Karpas-422 (cell line): ENCODE data around the gene CLCF1. TPM values are rescaled to one million over a fixed set of nuclear protein-coding genes. Genes with fewer than 3 reads are reported as not detected.

Experiments
- DNase-seq: peaks from one replicate; pipeline ENCODE4 v3.0.0-alpha.2; 2015
- H2AFZ ChIP-seq: fragments of 200-600 bp; sonication (generic); 2 replicates; pipeline ENCODE4 v1.6.1; 2014; ENCODE audit warnings: antibody characterized with exemption, low read length, mixed read lengths
- H3K27ac ChIP-seq: fragments of 200-600 bp; sonication (generic); 2 replicates; pipeline ENCODE4 v1.5.1; 2014; ENCODE audit warnings: mild to moderate bottlenecking, low read length, moderate library complexity
- H3K27me3 ChIP-seq: fragments of 200-600 bp; sonication (generic); 2 replicates; pipeline ENCODE4 v1.6.1; 2014; ENCODE audit warnings: low read length, mixed read lengths
- H3K36me3 ChIP-seq: fragments of 200-600 bp; sonication (generic); 2 replicates; pipeline ENCODE4 v1.6.1; 2014; ENCODE audit warnings: low read length, mixed read lengths; ENCODE audit not compliant: insufficient read depth
- H3K4me1 ChIP-seq: fragments of 200-600 bp; sonication (generic); 2 replicates; pipeline ENCODE4 v1.6.1; 2014; ENCODE audit warnings: mild to moderate bottlenecking, low read length, mixed read lengths
- H3K4me2 ChIP-seq: fragments of 200-600 bp; sonication (generic); 2 replicates; pipeline ENCODE4 v1.6.1; 2014; ENCODE audit warnings: low read length, low read depth, mild to moderate bottlenecking; ENCODE audit not compliant: poor library complexity, severe bottlenecking
- H3K4me3 ChIP-seq: fragments of 200-600 bp; sonication (generic); 2 replicates; pipeline ENCODE4 v1.5.1; 2014; ENCODE audit warnings: mild to moderate bottlenecking, antibody characterized with exemption, low read length, mixed read lengths
- H3K79me2 ChIP-seq: fragments of 200-600 bp; sonication (generic); 2 replicates; pipeline ENCODE4 v1.6.1; 2014; ENCODE audit warnings: mild to moderate bottlenecking, low read length, mixed read lengths
- H3K9ac ChIP-seq: fragments of 200-600 bp; sonication (generic); 2 replicates; pipeline ENCODE4 v1.6.0; 2014; ENCODE audit warnings: low read length
- H3K9me2 ChIP-seq: fragments of 200-600 bp; sonication (generic), shearing (Covaris generic); replicated peaks from 2 replicates; pipeline ENCODE4 v1.6.0; 2014; ENCODE audit warnings: mild to moderate bottlenecking, low read length, moderate library complexity; ENCODE audit not compliant: insufficient read depth
- H3K9me3 ChIP-seq: fragments of 300-700, 200-600 bp; sonication (generic); 2 replicates; pipeline ENCODE4 v1.6.1; 2014; ENCODE audit warnings: low read length, mixed read lengths
- H4K20me1 ChIP-seq: fragments of 200-600 bp; sonication (generic); 2 replicates; pipeline ENCODE4 v1.6.1; 2014; ENCODE audit warnings: mild to moderate bottlenecking, antibody characterized with exemption, low read length, low read depth; ENCODE audit not compliant: insufficient read depth
- total RNA-seq: library from RNA; depleted of rRNA; stranded (reverse); fragments of >200 nt; shearing (Covaris generic); gene quantifications from 2 replicates; pipeline ENCODE4 v1.2.3, GENCODE V29; 2014; ENCODE audit warnings: low replicate concordance

CLCF1 gene
- total RNA-seq, 1 experiment from 2014 or later, result 6.4 TPM

GRCh38 chr11:67365736-67366444 is 7.5 kb downstream of the CLCF1 start:
- Histone ChIP-seq H3K9ac (no peak overlapping the region), H3K4me1 (peaks cover 91% of the 10 kb centered on the region), H3K4me2 (no peak overlapping the region), H4K20me1 (peaks cover 9% of the 10 kb centered on the region), H3K36me3 (0 out of 2 replicates have a peak, but pooled peaks cover 8% of the 10 kb centered on the region), H3K27ac (peak overlapping the region; percentile 67), H3K27me3 (no peaks in the 10 kb centered on the region), H3K79me2 (peaks cover 27% of the 10 kb centered on the region), H3K9me2 (no peaks in the 10 kb centered on the region), H3K4me3 (no peak overlapping the region), H3K9me3 (no peaks in the 10 kb centered on the region), H2AFZ (no peak overlapping the region)
- no peak for DNase-seq

- Histone ChIP-seq H3K36me3 (0 out of 2 replicates have a peak, but pooled peaks cover 8% of the 10 kb centered on the region), H3K27me3 (no peaks in the 10 kb centered on the region), H3K79me2 (peaks cover 20% of the 10 kb centered on the region; the same call in 1 of the 2 replicates), H3K9me2 (no peaks in the 10 kb centered on the region), H3K27ac (peak overlapping the region; percentile 67), H3K4me1 (peaks cover 82% of the 10 kb centered on the region), H2AFZ (no peak overlapping the region), H4K20me1 (peaks cover 9% of the 10 kb centered on the region), H3K4me3 (no peak overlapping the region), H3K4me2 (no peak overlapping the region), H3K9ac (0 out of 2 replicates have a peak overlapping the region, but pooled peaks have one; percentile 25), H3K9me3 (no peaks in the 10 kb centered on the region)
- no peak for DNase-seq
Measured at GRCh38 chr11:67364783-67365722, 8.3 kb downstream of the CLCF1 start.

- DNase-seq, result no peak
- Histone ChIP-seq H3K9ac (0 out of 2 replicates have a peak overlapping the region, but pooled peaks have one; percentile 25), H3K27me3 (no peaks in the 10 kb centered on the region), H3K4me2 (no peak overlapping the region), H3K27ac (peak overlapping the region; percentile 67), H3K79me2 (peaks cover 11% of the 10 kb centered on the region; the same call in 1 of the 2 replicates), H4K20me1 (peaks cover 2% of the 10 kb centered on the region; the same call in 1 of the 2 replicates), H3K9me3 (no peaks in the 10 kb centered on the region), H3K4me1 (peaks cover 73% of the 10 kb centered on the region), H3K4me3 (no peak overlapping the region), H3K9me2 (no peaks in the 10 kb centered on the region), H2AFZ (no peak overlapping the region), H3K36me3 (0 out of 2 replicates have a peak, but pooled peaks cover 8% of the 10 kb centered on the region)
Measured at GRCh38 chr11:67364169-67364568, 9.2 kb downstream of the CLCF1 start.

- Histone ChIP-seq H3K27me3 (no peaks in the 10 kb centered on the region), H3K27ac (peak overlapping the region; percentile 100), H2AFZ (no peak overlapping the region), H3K4me1 (peaks cover 69% of the 10 kb centered on the region), H3K4me2 (peak overlapping the region; percentile 84), H3K36me3 (peaks cover 1% of the 10 kb centered on the region; the same call in 1 of the 2 replicates), H3K4me3 (no peak overlapping the region), H3K79me2 (no peaks in the 10 kb centered on the region), H3K9ac (peak overlapping the region; percentile 85), H3K9me3 (no peaks in the 10 kb centered on the region), H3K9me2 (no peaks in the 10 kb centered on the region), H4K20me1 (no peaks in the 10 kb centered on the region)
- DNase-seq, result peak; percentile 38
Measured at GRCh38 chr11:67357831-67358670, 15.3 kb downstream of the CLCF1 start.

GRCh38 chr11:67356864-67357561 is 16.4 kb downstream of the CLCF1 start:
- Histone ChIP-seq H3K9me3 (no peaks in the 10 kb centered on the region), H3K36me3 (peaks cover 9% of the 10 kb centered on the region; the same call in 1 of the 2 replicates), H4K20me1 (no peaks in the 10 kb centered on the region), H3K9me2 (no peaks in the 10 kb centered on the region), H3K27me3 (no peaks in the 10 kb centered on the region), H2AFZ (0 out of 2 replicates have a peak overlapping the region, but pooled peaks have one; percentile 7), H3K9ac (peak overlapping the region; percentile 85), H3K27ac (peak overlapping the region; percentile 100), H3K4me1 (peaks cover 69% of the 10 kb centered on the region), H3K4me2 (peak overlapping the region; percentile 84), H3K4me3 (peak overlapping the region; percentile 68), H3K79me2 (no peaks in the 10 kb centered on the region)
- peak; percentile 94 for DNase-seq

GRCh38 chr11:67356387-67356863 is 17.0 kb downstream of the CLCF1 start:
- H2AFZ ChIP-seq, result no peak overlapping the region
- peaks cover 69% of the 10 kb centered on the region for H3K4me1 ChIP-seq
- no peaks in the 10 kb centered on the region for H3K79me2 ChIP-seq
- H3K4me3 ChIP-seq, result peak overlapping the region; percentile 68
- H3K27ac ChIP-seq, result peak overlapping the region; percentile 100
- H3K9me3 ChIP-seq, result no peaks in the 10 kb centered on the region
- peaks cover 9% of the 10 kb centered on the region; the same call in 1 of the 2 replicates for H3K36me3 ChIP-seq
- H3K9me2 ChIP-seq, result no peaks in the 10 kb centered on the region
- peak; percentile 84 for DNase-seq
- H4K20me1 ChIP-seq, result 0 out of 2 replicates have a peak, but pooled peaks cover 2% of the 10 kb centered on the region
- H3K4me2 ChIP-seq, result peak overlapping the region; percentile 84
- H3K27me3 ChIP-seq, result no peaks in the 10 kb centered on the region
- peak overlapping the region; percentile 85 for H3K9ac ChIP-seq

GRCh38 chr11:67355794-67356386 is 17.5 kb downstream of the CLCF1 start:
- no peak for DNase-seq
- Histone ChIP-seq H4K20me1 (peaks cover 3% of the 10 kb centered on the region; the same call in 1 of the 2 replicates), H3K4me2 (peak overlapping the region; percentile 84), H3K4me1 (peaks cover 72% of the 10 kb centered on the region), H3K4me3 (peak overlapping the region; percentile 68), H3K9me2 (no peaks in the 10 kb centered on the region), H3K9me3 (no peaks in the 10 kb centered on the region), H3K27ac (peak overlapping the region; percentile 100), H3K9ac (peak overlapping the region; percentile 85), H2AFZ (no peak overlapping the region), H3K79me2 (no peaks in the 10 kb centered on the region), H3K36me3 (peaks cover 9% of the 10 kb centered on the region; the same call in 1 of the 2 replicates), H3K27me3 (no peaks in the 10 kb centered on the region)
